ENCODE results near the gene ASB3. TPM values are rescaled to one million over a fixed set of nuclear protein-coding genes. Genes with fewer than 3 reads are reported as not detected.
"Not testable (repeated sequence)": the region's sequence is repeated elsewhere in the genome, so short reads cannot be mapped to it uniquely, and the experiment has no call there.

ASB3 gene
- total and polyA plus RNA-seq, 2 donors (not counting 3 experiments of a cell fraction or from before 2014, with no cell fraction given): 20.3 to 20.5 TPM

GRCh38 chr2:53765767-53766166, 21.0 kb downstream of the ASB3 start:
- CTCF ChIA-PET: no interaction called here
- Histone ChIP-seq H4K20me1 (replicated peaks; ENCODE audit: control insufficient read depth, extremely low read depth, insufficient read depth, low read length) (no peaks in the 10 kb centered on the region), H3K4me2 (ENCODE audit: insufficient read depth, low read length) (no peak overlapping the region), H3K27me3 (ENCODE audit: control insufficient read depth in 2 of 2, insufficient read depth in 2 of 2, low read length in 2 of 2) (no peaks in the 10 kb centered on the region), H3K4me3 (replicated peaks in 1 of 3; ENCODE audit: insufficient read depth in 1 of 3, low read depth in 1 of 3, low read length in 3 of 3) (no peak overlapping the region), H3K27ac (ENCODE audit: insufficient read depth, low read depth, low read length) (no peak overlapping the region), H3K36me3 (ENCODE audit: control insufficient read depth in 2 of 2, extremely low read depth in 1 of 2, insufficient read depth in 2 of 2, low read length in 2 of 2) (peaks cover 0 to 3% of the 10 kb centered on the region in 2 experiments), H2AFZ (ENCODE audit: low read depth, low read length) (no peak overlapping the region), H3K79me2 (ENCODE audit: control insufficient read depth, insufficient read depth, low read length) (peaks cover 22% of the 10 kb centered on the region), H3K9ac (replicated peaks; ENCODE audit: extremely low read depth, insufficient read depth, low read length) (no peak overlapping the region), H3K9me1 (replicated peaks; ENCODE audit: control insufficient read depth, extremely low read depth, insufficient read depth, low read length) (no peaks in the 10 kb centered on the region), H3K4me1 (ENCODE audit: control insufficient read depth, extremely low read depth, insufficient read depth, low read length) (peaks cover 12% of the 10 kb centered on the region), H3K9me3 (replicated peaks; ENCODE audit: control insufficient read depth, insufficient read depth, low read length) (no peaks in the 10 kb centered on the region)
- DNase-seq (ENCODE audit: low read depth, low spot score) (no peak), FAIRE-seq (no peak)
- POLR2A ChIA-PET: no interaction called here
- BruUV-seq (replicated peaks): no TSS peak
- no peak for TF ChIP-seq FOS (IDR thresholded peaks at IDR 0.05; ENCODE audit: borderline replicate concordance, insufficient read depth, low read length)
- no peak for TF ChIP-seq POLR2A (IDR thresholded peaks at IDR 0.05; ENCODE audit: low read depth, low read length)
- TF ChIP-seq GATA2 (IDR thresholded peaks at IDR 0.05; ENCODE audit: insufficient read depth, insufficient read length, low read depth, low read length): no peak
- no peak for TF ChIP-seq MYC (IDR thresholded peaks at IDR 0.05; ENCODE audit: low read depth, low read length)
- intact Hi-C loops (cut with micrococcal nuclease): no loop called here
- dilution Hi-C loops (cut with MboI; ENCODE audit: extremely low pct_ligation_motif_present, low sequenced_read_pairs): no loop called here

GRCh38 chr2:53757206-53757605, 29.5 kb downstream of the ASB3 start:
- H3K4me2 ChIP-seq (ENCODE audit: insufficient read depth, low read length); H2AFZ ChIP-seq (ENCODE audit: low read depth, low read length); H3K4me3 ChIP-seq (replicated peaks in 1 of 3; ENCODE audit: insufficient read depth in 1 of 3, low read depth in 1 of 3, low read length in 3 of 3); H3K9ac ChIP-seq (replicated peaks; ENCODE audit: extremely low read depth, insufficient read depth, low read length); H3K9me1 ChIP-seq (replicated peaks; ENCODE audit: control insufficient read depth, extremely low read depth, insufficient read depth, low read length); DNase-seq (ENCODE audit: low read depth, low spot score); intact Hi-C loops (cut with micrococcal nuclease); H3K36me3 ChIP-seq (ENCODE audit: control insufficient read depth in 2 of 2, extremely low read depth in 1 of 2, insufficient read depth in 2 of 2, low read length in 2 of 2); H3K4me1 ChIP-seq (ENCODE audit: control insufficient read depth, extremely low read depth, insufficient read depth, low read length); H3K27me3 ChIP-seq (ENCODE audit: control insufficient read depth in 2 of 2, insufficient read depth in 2 of 2, low read length in 2 of 2); dilution Hi-C loops (cut with MboI; ENCODE audit: extremely low pct_ligation_motif_present, low sequenced_read_pairs); H3K27ac ChIP-seq (ENCODE audit: insufficient read depth, low read depth, low read length); H4K20me1 ChIP-seq (replicated peaks; ENCODE audit: control insufficient read depth, extremely low read depth, insufficient read depth, low read length); H3K9me3 ChIP-seq (replicated peaks; ENCODE audit: control insufficient read depth, insufficient read depth, low read length); FAIRE-seq; BruUV-seq (replicated peaks); H3K79me2 ChIP-seq (ENCODE audit: control insufficient read depth, insufficient read depth, low read length); POLR2A ChIA-PET: not testable (repeated sequence)
- CTCF ChIA-PET: interaction anchor here (2.1 kb wide), 1 partner anchor 10 kb away, joined by 9 read pairs; the partner anchor contains the start of gene CHAC2

Measured in endothelial cell of umbilical vein (primary cell).